SK-N-SH treated with all-trans-retinoic acid at 6 μM for 48 hours (cell line): ENCODE results near the gene TEAD4.

Source experiments
- ATAC-seq: fragments of 200-7000 bp; cut with Tn5 transposase; 3 replicates; pipeline ENCODE4 v1.9.1; 2020; ENCODE audit warnings: mild to moderate bottlenecking, moderate library complexity
- BACH2 ChIP-seq: fragments of 250-450 bp; sonication (Bioruptor Pico); IDR thresholded peaks from 2 replicates; pipeline ENCODE4 v1.9.0; 2021; ENCODE audit warnings: mild to moderate bottlenecking, borderline replicate concordance
- CSDC2 ChIP-seq: fragments of 250-450 bp; sonication (Bioruptor Pico); IDR thresholded peaks from 2 replicates; pipeline ENCODE4 v1.5.0; 2020; ENCODE audit warnings: mild to moderate bottlenecking, moderate library complexity
- ESRRG ChIP-seq: fragments of 250-450 bp; sonication (Bioruptor Pico); IDR thresholded peaks from 2 replicates; pipeline ENCODE4 v1.6.1; 2021; ENCODE audit warnings: mild to moderate bottlenecking
- ISL1 ChIP-seq: fragments of 250-450 bp; sonication (Bioruptor Pico); IDR thresholded peaks from 2 replicates; pipeline ENCODE4 v2.1.2; 2022; ENCODE audit warnings: mild to moderate bottlenecking, moderate library complexity
- OSR1 ChIP-seq: fragments of 250-450 bp; sonication (Bioruptor Pico); IDR thresholded peaks from 2 replicates; pipeline ENCODE4 v1.8.0; 2022; ENCODE audit warnings: moderate library complexity, mild to moderate bottlenecking, inconsistent platforms
- POU6F1 ChIP-seq: fragments of 250-450 bp; sonication (Bioruptor Pico); IDR thresholded peaks from 2 replicates; pipeline ENCODE4 v1.8.0; 2021; ENCODE audit warnings: low read depth, mild to moderate bottlenecking, moderate library complexity, borderline replicate concordance
- PPARA ChIP-seq: fragments of 250-450 bp; sonication (Bioruptor Pico); IDR thresholded peaks from 2 replicates; pipeline ENCODE4 v1.5.0; 2020; ENCODE audit warnings: mild to moderate bottlenecking, borderline replicate concordance
- RARB ChIP-seq: fragments of 250-450 bp; sonication (Bioruptor Pico); IDR thresholded peaks from 2 replicates; pipeline ENCODE4 v1.8.0; 2021; ENCODE audit warnings: mild to moderate bottlenecking, moderate library complexity
- SNAI2 ChIP-seq: fragments of 250-450 bp; sonication (Bioruptor Pico); IDR thresholded peaks from 2 replicates; pipeline ENCODE4 v1.5.0; 2020; ENCODE audit warnings: mild to moderate bottlenecking, moderate library complexity
- TCF4 ChIP-seq: fragments of 250-450 bp; sonication (Bioruptor Pico); IDR thresholded peaks from 2 replicates; pipeline ENCODE4 v1.8.0; 2021; ENCODE audit warnings: mild to moderate bottlenecking, moderate library complexity, borderline replicate concordance
- TOX ChIP-seq: fragments of 250-450 bp; sonication (Bioruptor Pico); IDR thresholded peaks from 2 replicates; pipeline ENCODE4 v1.8.0; 2021; ENCODE audit warnings: mild to moderate bottlenecking, moderate library complexity, borderline replicate concordance
- ZFP30 ChIP-seq: fragments of 450-650 bp; formaldehyde crosslinking; IDR thresholded peaks from 2 replicates; pipeline ENCODE4 v1.5.0; 2022; ENCODE audit warnings: mild to moderate bottlenecking, moderate library complexity
- ZNF565 ChIP-seq: fragments of 450-650 bp; formaldehyde crosslinking; conservative IDR thresholded peaks from 2 replicates; pipeline ENCODE4 v1.5.0; 2020; ENCODE audit warnings: low read depth, mild to moderate bottlenecking, moderate library complexity
- ZNF70 ChIP-seq: fragments of 450-650 bp; formaldehyde crosslinking; IDR thresholded peaks from 2 replicates; pipeline ENCODE4 v1.5.0; 2020; ENCODE audit warnings: mild to moderate bottlenecking, moderate library complexity
- TF ChIP-seq, protein P1 (sequence below): fragments of 250-450 bp; sonication (Bioruptor Pico); IDR thresholded peaks from 2 replicates; pipeline ENCODE4 v1.5.1; 2021; ENCODE audit warnings: mild to moderate bottlenecking, moderate library complexity
- TF ChIP-seq, protein P2 (sequence below): fragments of 250-450 bp; sonication (Bioruptor Pico); IDR thresholded peaks from 2 replicates; pipeline ENCODE4 v1.5.1; 2020; ENCODE audit warnings: low read depth, mild to moderate bottlenecking, moderate library complexity
- TF ChIP-seq, protein P3 (sequence below): fragments of 250-450 bp; sonication (Bioruptor Pico); IDR thresholded peaks from 2 replicates; pipeline ENCODE4 v1.5.0; 2020; ENCODE audit warnings: mild to moderate bottlenecking, moderate library complexity

The TEAD4 gene

DNA sequence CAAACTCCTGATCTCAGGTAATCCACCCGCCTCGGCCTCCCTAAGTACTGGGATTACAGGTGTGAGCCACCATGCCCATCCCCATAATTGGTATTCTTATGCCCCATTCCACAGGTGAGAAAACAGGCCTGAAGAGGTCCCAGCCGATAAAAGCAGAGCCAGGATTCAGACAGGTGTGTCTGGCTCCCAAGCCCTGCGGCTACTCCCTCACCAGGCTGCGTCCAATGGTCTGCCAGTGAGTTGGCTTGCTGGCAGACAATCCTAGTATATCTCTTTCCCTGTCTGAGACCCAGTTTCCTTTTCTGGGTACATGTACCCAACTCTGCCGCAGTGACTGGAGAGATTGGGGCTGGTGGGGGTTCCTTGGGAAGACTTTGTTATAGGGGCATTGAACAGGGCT is 116.1 kb downstream of the TEAD4 start (continued):
- TF ChIP-seq ESRRG (CRISPR knock-in tag) (no peak), TOX (no peak), CSDC2 (no peak)
- TF ChIP-seq, protein P1, sequence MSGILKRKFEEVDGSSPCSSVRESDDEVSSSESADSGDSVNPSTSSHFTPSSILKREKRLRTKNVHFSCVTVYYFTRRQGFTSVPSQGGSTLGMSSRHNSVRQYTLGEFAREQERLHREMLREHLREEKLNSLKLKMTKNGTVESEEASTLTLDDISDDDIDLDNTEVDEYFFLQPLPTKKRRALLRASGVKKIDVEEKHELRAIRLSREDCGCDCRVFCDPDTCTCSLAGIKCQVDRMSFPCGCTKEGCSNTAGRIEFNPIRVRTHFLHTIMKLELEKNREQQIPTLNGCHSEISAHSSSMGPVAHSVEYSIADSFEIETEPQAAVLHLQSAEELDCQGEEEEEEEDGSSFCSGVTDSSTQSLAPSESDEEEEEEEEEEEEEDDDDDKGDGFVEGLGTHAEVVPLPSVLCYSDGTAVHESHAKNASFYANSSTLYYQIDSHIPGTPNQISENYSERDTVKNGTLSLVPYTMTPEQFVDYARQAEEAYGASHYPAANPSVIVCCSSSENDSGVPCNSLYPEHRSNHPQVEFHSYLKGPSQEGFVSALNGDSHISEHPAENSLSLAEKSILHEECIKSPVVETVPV, result no peak

- ATAC-seq, result peak; percentile 90
- TF ChIP-seq PPARA, result no peak
- TF ChIP-seq, protein P2, sequence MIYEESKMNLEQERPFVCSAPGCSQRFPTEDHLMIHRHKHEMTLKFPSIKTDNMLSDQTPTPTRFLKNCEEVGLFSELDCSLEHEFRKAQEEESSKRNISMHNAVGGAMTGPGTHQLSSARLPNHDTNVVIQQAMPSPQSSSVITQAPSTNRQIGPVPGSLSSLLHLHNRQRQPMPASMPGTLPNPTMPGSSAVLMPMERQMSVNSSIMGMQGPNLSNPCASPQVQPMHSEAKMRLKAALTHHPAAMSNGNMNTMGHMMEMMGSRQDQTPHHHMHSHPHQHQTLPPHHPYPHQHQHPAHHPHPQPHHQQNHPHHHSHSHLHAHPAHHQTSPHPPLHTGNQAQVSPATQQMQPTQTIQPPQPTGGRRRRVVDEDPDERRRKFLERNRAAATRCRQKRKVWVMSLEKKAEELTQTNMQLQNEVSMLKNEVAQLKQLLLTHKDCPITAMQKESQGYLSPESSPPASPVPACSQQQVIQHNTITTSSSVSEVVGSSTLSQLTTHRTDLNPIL (CRISPR knock-in tag), result no peak
- no peak for TF ChIP-seq SNAI2 (CRISPR knock-in tag)
- no peak for TF ChIP-seq ZFP30 (CRISPR knock-in tag)
- TF ChIP-seq ZNF70 (CRISPR knock-in tag), result no peak
- no peak for TF ChIP-seq ZNF565 (CRISPR knock-in tag)
- TF ChIP-seq OSR1 (CRISPR knock-in tag), result no peak
- peak; percentile 25; the same call in 1 of the 2 replicates for TF ChIP-seq TCF4 (CRISPR knock-in tag)
Measured at GRCh38 chr12:3076730-3077571, 117.8 kb downstream of the TEAD4 start, which contains the start of gene TSPAN9. Gene TSPAN9 (plus strand): TSS chr12:3077379. CDS start chr12:3201194, 123,815 bp downstream.

DNA sequence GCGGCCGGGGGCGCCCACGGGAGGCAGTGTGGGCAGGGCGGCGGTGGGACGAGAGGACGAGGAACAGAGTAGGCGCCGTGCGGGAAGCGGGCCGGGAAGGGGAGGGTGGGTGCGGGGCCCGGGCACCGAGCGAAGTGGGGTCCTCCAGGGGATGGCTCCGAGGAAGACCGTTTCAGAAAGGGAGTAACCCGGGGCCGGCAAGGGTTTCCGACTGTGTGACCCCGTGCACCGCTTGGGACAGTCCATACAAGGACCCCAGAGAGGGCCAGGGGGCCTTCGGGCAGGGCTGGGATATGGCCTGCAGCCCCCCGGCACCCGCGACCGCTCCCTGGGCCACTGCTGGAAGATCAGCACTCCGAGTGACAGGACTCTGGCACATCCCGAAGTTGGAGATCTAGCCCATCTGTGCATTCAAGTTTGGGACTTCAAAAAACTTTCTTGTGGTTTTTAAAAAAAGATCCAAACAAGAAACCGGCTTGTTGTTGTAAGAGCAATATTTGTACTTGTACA is 118.4 kb downstream of the TEAD4 start:
- ATAC-seq, result peak; percentile 8
- TF ChIP-seq TOX (no peak), TCF4 (CRISPR knock-in tag) (no peak)

- no peak for ATAC-seq
- TF ChIP-seq ZFP30 (CRISPR knock-in tag) (no peak), ISL1 (CRISPR knock-in tag) (no peak), PPARA (no peak), POU6F1 (CRISPR knock-in tag) (no peak), SNAI2 (CRISPR knock-in tag) (no peak), BACH2 (CRISPR knock-in tag) (no peak)
Measured at GRCh38 chr12:3078086-3078820, 119.1 kb downstream of the TEAD4 start.

GRCh38 chr12:3081091-3081490 is 121.9 kb downstream of the TEAD4 start:
- TF ChIP-seq TOX, result no peak
- TF ChIP-seq, protein P2 (CRISPR knock-in tag), result no peak
- TF ChIP-seq ISL1 (CRISPR knock-in tag), result no peak
- TF ChIP-seq RARB (CRISPR knock-in tag), result no peak
- no peak for TF ChIP-seq BACH2 (CRISPR knock-in tag)
- no peak for TF ChIP-seq PPARA
- TF ChIP-seq, protein P3, sequence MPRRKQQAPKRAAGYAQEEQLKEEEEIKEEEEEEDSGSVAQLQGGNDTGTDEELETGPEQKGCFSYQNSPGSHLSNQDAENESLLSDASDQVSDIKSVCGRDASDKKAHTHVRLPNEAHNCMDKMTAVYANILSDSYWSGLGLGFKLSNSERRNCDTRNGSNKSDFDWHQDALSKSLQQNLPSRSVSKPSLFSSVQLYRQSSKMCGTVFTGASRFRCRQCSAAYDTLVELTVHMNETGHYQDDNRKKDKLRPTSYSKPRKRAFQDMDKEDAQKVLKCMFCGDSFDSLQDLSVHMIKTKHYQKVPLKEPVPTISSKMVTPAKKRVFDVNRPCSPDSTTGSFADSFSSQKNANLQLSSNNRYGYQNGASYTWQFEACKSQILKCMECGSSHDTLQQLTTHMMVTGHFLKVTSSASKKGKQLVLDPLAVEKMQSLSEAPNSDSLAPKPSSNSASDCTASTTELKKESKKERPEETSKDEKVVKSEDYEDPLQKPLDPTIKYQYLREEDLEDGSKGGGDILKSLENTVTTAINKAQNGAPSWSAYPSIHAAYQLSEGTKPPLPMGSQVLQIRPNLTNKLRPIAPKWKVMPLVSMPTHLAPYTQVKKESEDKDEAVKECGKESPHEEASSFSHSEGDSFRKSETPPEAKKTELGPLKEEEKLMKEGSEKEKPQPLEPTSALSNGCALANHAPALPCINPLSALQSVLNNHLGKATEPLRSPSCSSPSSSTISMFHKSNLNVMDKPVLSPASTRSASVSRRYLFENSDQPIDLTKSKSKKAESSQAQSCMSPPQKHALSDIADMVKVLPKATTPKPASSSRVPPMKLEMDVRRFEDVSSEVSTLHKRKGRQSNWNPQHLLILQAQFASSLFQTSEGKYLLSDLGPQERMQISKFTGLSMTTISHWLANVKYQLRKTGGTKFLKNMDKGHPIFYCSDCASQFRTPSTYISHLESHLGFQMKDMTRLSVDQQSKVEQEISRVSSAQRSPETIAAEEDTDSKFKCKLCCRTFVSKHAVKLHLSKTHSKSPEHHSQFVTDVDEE (CRISPR knock-in tag), result no peak
- TF ChIP-seq, all 23 proteins: peak for 0
- no peak for ATAC-seq
